ENCODE measurements around the gene TNP2. TPM values are rescaled to one million over a fixed set of nuclear protein-coding genes. Genes with fewer than 3 reads are reported as not detected.

The TNP2 gene
- total RNA-seq, result not detected
- long read RNA-seq, result 0 reads

- no peak for ATAC-seq
- intact Hi-C loops (cut with micrococcal nuclease), result no loop called here
These were observed at the start of gene TNP2 for GRCh38 chr16:11268921-11269375. TNP2 (minus strand) TSS chr16:11269325; CDS start chr16:11269262, 63 bp downstream.

GRCh38 chr16:11318817-11319216 is 49.7 kb upstream of the TNP2 start:
- no peak for ATAC-seq
- DNase-seq, result no peak
- intact Hi-C loops (cut with micrococcal nuclease), result no loop called here

More at GRCh38 chr16:11268921-11269375, at the start of gene TNP2:
- DNase-seq, result no peak

- ATAC-seq (no peak), DNase-seq (no peak)
- intact Hi-C loops (cut with micrococcal nuclease), result no loop called here
These were observed 47.3 kb upstream of the TNP2 start for GRCh38 chr16:11316331-11317015.

GRCh38 chr16:11315510-11315909 is 46.4 kb upstream of the TNP2 start:
- ATAC-seq (no peak), DNase-seq (no peak)
- intact Hi-C loops (cut with micrococcal nuclease), result no loop called here

GRCh38 chr16:11314309-11314894 is 45.3 kb upstream of the TNP2 start:
- ATAC-seq (no peak), DNase-seq (no peak)
- intact Hi-C loops (cut with micrococcal nuclease), result no loop called here

- intact Hi-C loops (cut with micrococcal nuclease), result no loop called here
- ATAC-seq, result no peak
These were observed 44.6 kb upstream of the TNP2 start for GRCh38 chr16:11313493-11314308.

GRCh38 chr16:11312718-11313492 is 43.8 kb upstream of the TNP2 start:
- intact Hi-C loops (cut with micrococcal nuclease), result no loop called here
- ATAC-seq (peak; percentile 22), DNase-seq (no peak)

More at GRCh38 chr16:11313493-11314308, 44.6 kb upstream of the TNP2 start:
- DNase-seq, result no peak

- ATAC-seq, result no peak
- intact Hi-C loops (cut with micrococcal nuclease), result no loop called here
- DNase-seq, result no peak
These were observed 42.0 kb upstream of the TNP2 start for GRCh38 chr16:11310997-11311561.

- intact Hi-C loops (cut with micrococcal nuclease), result no loop called here
- no peak for ATAC-seq
- no peak for DNase-seq
These were observed 41.5 kb upstream of the TNP2 start for GRCh38 chr16:11310634-11310977.

DNA sequence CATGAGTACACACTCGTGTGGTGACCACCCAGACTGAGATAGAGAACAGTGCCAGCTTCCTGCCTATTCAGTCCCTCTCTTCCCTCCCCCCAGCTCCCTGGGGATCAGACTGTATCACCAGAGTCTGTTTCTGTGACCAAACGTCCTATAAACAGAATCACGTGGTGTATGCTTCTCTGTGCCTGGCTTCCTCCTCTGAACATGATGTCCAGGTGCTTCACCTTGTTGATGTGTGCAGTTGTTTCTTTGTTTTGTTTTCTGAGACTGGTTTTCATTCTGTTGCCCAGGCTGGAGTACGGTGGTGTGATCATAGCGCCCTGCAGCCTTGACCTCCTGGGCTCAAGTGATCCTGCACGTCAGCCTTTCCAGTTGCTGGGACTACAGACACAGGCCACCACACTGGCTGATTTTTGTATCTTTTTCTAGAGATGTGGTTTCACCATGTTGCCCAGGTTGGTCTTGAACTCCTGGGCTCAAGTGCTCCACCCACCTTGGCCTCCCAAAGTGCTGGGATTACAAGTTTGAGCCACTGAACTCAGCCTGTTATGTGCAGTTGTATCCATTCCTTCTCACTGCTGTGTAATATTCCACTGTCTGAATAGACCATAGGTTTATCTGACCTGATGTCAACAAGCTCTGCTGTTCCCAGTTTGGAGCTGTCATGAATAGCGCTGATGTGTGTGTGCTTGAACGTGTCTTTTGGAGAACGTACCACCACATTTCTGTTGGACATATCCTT is 40.9 kb upstream of the TNP2 start:
- no peak for ATAC-seq

DNA sequence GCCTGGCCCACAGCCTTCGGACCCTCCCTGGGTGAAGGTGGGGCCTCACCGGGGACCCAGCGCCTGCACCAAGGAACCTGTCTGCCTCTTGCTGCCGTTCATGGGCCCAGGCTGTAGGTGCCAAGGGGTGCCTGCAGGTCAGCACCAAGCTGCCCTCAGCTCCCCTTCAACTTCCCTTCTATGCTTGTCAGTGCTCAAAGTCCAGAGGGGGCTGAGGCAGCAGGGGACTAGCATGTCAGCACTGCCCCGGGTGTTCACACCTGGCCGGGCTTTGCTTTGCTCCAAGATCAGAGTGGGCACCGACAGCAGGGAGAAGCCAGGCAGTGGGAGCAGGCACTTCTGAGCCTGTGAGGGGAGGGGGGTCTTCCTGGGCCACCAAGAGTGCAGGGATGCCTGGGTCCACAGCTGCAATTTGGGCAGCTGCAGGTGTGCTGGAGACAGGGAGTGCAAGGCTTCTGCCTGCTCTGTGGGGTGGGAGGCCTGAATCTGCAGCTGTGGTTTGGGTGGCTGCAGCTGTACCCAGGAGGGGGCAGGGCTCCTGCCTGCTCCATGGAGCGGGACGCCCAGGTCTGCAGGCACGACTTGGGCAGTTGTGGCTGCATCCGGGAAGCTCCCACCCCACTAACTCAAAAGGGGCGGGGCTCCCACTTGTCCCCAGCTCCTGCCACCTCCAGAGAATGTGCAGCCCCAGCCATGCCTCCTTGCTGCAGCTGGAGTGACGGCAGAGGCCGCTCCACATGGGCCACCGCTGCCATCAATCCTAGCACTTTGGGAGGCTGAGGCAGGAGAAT is 39.6 kb upstream of the TNP2 start:
- DNase-seq (no peak), ATAC-seq (no peak)
- intact Hi-C loops (cut with micrococcal nuclease), result no loop called here

More for the DNA sequence above, 40.9 kb upstream of the TNP2 start:
- DNase-seq, result no peak
- intact Hi-C loops (cut with micrococcal nuclease), result no loop called here

- ATAC-seq (peak; percentile 66), DNase-seq (no peak)
- intact Hi-C loops (cut with micrococcal nuclease), result no loop called here
These were observed 38.7 kb upstream of the TNP2 start for GRCh38 chr16:11307639-11308492.

GRCh38 chr16:11306997-11307638 is 38.0 kb upstream of the TNP2 start:
- no peak for ATAC-seq
- DNase-seq, result no peak
- intact Hi-C loops (cut with micrococcal nuclease), result no loop called here

DNA sequence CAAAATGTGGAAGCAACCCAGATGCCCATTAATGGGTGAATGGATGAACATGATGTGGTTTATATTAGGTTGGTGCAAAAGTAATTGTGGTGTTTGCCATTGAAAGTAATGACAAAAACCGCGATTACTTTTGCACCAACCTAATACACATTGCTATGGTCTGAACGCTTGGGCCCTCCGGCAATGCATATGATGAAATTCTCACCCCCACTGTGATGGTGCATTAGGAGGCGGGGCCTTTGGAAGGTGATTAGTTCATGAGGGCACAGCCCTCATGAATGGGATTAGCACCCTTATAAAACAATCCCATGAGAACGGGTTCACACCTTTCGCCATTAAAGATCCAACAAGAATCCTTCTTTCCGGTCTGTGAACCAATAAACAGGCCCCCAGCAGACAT is 37.3 kb upstream of the TNP2 start:
- intact Hi-C loops (cut with micrococcal nuclease), result no loop called here
- ATAC-seq (no peak), DNase-seq (no peak)

DNA sequence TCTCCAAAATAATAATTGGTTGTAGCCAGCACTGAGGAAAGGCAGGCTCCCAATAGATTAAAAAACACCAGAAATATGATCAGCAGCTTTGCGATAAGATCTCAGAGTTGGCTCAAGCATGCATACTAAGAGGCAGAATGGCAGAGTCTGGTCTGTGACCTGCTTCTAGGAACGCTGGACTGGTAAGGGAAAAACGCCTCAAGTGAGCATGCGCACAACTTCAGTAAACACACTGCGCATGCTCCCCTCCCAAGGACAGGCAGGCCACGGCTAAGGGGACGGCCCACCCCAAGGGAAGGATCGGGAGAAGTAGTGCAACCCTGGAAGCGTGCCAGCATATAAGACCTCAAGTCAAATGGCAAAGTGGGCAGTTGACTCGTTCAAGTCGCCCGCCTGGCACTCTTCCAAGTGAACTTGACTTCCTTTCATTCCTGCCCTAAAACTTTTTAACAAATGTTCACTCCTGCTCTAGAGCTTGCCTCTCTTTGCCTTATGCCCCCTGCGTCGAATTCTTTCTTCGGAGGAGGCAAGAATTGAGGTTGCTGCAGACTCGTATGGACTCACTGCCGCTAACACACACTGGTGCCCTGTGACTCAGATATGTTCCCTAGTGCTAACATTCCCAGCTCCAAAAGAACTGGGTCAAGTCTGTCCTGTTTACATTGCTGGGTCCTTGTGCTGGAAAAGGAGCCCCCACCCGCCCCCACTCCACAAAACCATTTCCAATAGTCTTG is 34.4 kb upstream of the TNP2 start:
- ATAC-seq (no peak), DNase-seq (no peak)
- intact Hi-C loops (cut with micrococcal nuclease), result no loop called here

DNA sequence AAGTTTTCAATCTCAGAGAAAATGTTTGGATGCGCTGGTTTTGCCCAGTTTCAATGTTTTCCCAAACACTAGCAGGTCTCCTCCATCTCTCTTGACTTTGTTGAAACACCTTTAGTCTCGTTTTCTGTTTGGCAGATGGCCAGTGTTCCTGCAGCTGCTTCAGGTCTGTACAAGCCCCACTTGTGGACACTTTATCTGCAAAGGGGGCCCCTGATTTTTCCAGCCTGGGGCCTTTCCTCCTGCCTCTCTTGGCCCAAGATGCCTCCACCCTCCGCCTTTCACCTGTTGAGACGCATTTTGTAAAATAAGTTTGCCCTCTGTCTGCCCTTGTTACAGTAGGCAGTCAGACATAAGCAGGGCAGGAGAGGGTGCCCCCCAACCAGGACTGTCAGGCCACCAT is 33.9 kb upstream of the TNP2 start:
- no peak for DNase-seq
- intact Hi-C loops (cut with micrococcal nuclease), result no loop called here
- ATAC-seq, result no peak

All from left ventricle myocardium superior (tissue), 1 donor.